ENCODE results near the gene PDYN.
A peak's percentile ranks its signal among the peaks of the same experiment; 100 is the strongest.

PDYN gene

GRCh38 chr20:1951436-1952115 lies 42.3 kb downstream of the PDYN start:
- Histone ChIP-seq H3K79me2 (ENCODE audit: control insufficient read depth, insufficient read depth, low read length, unreplicated experiment) (no peaks in the 10 kb centered on the region), H3K4me3 (ENCODE audit: low read depth, low read length) (no peak overlapping the region), H2AFZ (ENCODE audit: low read length, unreplicated experiment) (no peak overlapping the region), H3K36me3 (ENCODE audit: insufficient read depth, low read length) (no peaks in the 10 kb centered on the region), H3K27ac (ENCODE audit: low read depth, low read length) (no peak overlapping the region), H3K4me1 (ENCODE audit: control insufficient read depth, insufficient read depth, low read length, unreplicated experiment) (no peaks in the 10 kb centered on the region), H3K27me3 (ENCODE audit: insufficient read depth, low read length) (no peaks in the 10 kb centered on the region; the same call in 1 of the 2 replicates)

- H3K4me3 ChIP-seq (ENCODE audit: low read depth, low read length): no peak overlapping the region
- no peaks in the 10 kb centered on the region for H3K79me2 ChIP-seq (ENCODE audit: control insufficient read depth, insufficient read depth, low read length, unreplicated experiment)
- no peaks in the 10 kb centered on the region for H3K27me3 ChIP-seq (ENCODE audit: insufficient read depth, low read length)
Observed at GRCh38 chr20:1950836-1951235, 43.0 kb downstream of the PDYN start.

GRCh38 chr20:1949347-1950100 lies 44.3 kb downstream of the PDYN start:
- H3K27me3 ChIP-seq (ENCODE audit: insufficient read depth, low read length): no peaks in the 10 kb centered on the region
- no peaks in the 10 kb centered on the region for H3K79me2 ChIP-seq (ENCODE audit: control insufficient read depth, insufficient read depth, low read length, unreplicated experiment)
- no peaks in the 10 kb centered on the region for H3K36me3 ChIP-seq (ENCODE audit: insufficient read depth, low read length)
- H3K4me3 ChIP-seq (ENCODE audit: low read depth, low read length): no peak overlapping the region
- H3K27ac ChIP-seq (ENCODE audit: low read depth, low read length): no peak overlapping the region
- H2AFZ ChIP-seq (ENCODE audit: low read length, unreplicated experiment): no peak overlapping the region
- H3K4me1 ChIP-seq (ENCODE audit: control insufficient read depth, insufficient read depth, low read length, unreplicated experiment): peaks cover 10% of the 10 kb centered on the region

More at GRCh38 chr20:1950836-1951235, 43.0 kb downstream of the PDYN start:
- H3K27ac ChIP-seq (ENCODE audit: low read depth, low read length): no peak overlapping the region
- H2AFZ ChIP-seq (ENCODE audit: low read length, unreplicated experiment): no peak overlapping the region
- no peaks in the 10 kb centered on the region for H3K4me1 ChIP-seq (ENCODE audit: control insufficient read depth, insufficient read depth, low read length, unreplicated experiment)
- no peaks in the 10 kb centered on the region for H3K36me3 ChIP-seq (ENCODE audit: insufficient read depth, low read length)

- peaks cover 18% of the 10 kb centered on the region for H3K4me1 ChIP-seq (ENCODE audit: control insufficient read depth, insufficient read depth, low read length, unreplicated experiment)
- H3K36me3 ChIP-seq (ENCODE audit: insufficient read depth, low read length): no peaks in the 10 kb centered on the region
- no peaks in the 10 kb centered on the region; the same call in 1 of the 2 replicates for H3K27me3 ChIP-seq (ENCODE audit: insufficient read depth, low read length)
- H3K79me2 ChIP-seq (ENCODE audit: control insufficient read depth, insufficient read depth, low read length, unreplicated experiment): no peaks in the 10 kb centered on the region
- no peak overlapping the region for H3K27ac ChIP-seq (ENCODE audit: low read depth, low read length)
- H2AFZ ChIP-seq (ENCODE audit: low read length, unreplicated experiment): no peak overlapping the region
- no peak overlapping the region for H3K4me3 ChIP-seq (ENCODE audit: low read depth, low read length)
Observed at GRCh38 chr20:1947535-1947846, 46.4 kb downstream of the PDYN start.

GRCh38 chr20:1946762-1947534 lies 46.9 kb downstream of the PDYN start:
- H3K27me3 ChIP-seq (ENCODE audit: insufficient read depth, low read length): no peaks in the 10 kb centered on the region; the same call in 1 of the 2 replicates
- no peaks in the 10 kb centered on the region for H3K79me2 ChIP-seq (ENCODE audit: control insufficient read depth, insufficient read depth, low read length, unreplicated experiment)
- no peak overlapping the region for H2AFZ ChIP-seq (ENCODE audit: low read length, unreplicated experiment)
- H3K27ac ChIP-seq (ENCODE audit: low read depth, low read length): no peak overlapping the region
- no peaks in the 10 kb centered on the region for H3K36me3 ChIP-seq (ENCODE audit: insufficient read depth, low read length)
- H3K4me1 ChIP-seq (ENCODE audit: control insufficient read depth, insufficient read depth, low read length, unreplicated experiment): peaks cover 18% of the 10 kb centered on the region
- H3K4me3 ChIP-seq (ENCODE audit: low read depth, low read length): no peak overlapping the region

GRCh38 chr20:1946442-1946761 lies 47.5 kb downstream of the PDYN start:
- Histone ChIP-seq H2AFZ (ENCODE audit: low read length, unreplicated experiment) (no peak overlapping the region), H3K4me3 (ENCODE audit: low read depth, low read length) (no peak overlapping the region)

GRCh38 chr20:1945660-1946059 lies 48.2 kb downstream of the PDYN start:
- no peaks in the 10 kb centered on the region for H3K36me3 ChIP-seq (ENCODE audit: insufficient read depth, low read length)
- H3K4me1 ChIP-seq (ENCODE audit: control insufficient read depth, insufficient read depth, low read length, unreplicated experiment): peaks cover 26% of the 10 kb centered on the region
- peak overlapping the region; percentile 21; the same call in 1 of the 2 replicates for H3K27ac ChIP-seq (ENCODE audit: low read depth, low read length)
- no peaks in the 10 kb centered on the region; the same call in 1 of the 2 replicates for H3K27me3 ChIP-seq (ENCODE audit: insufficient read depth, low read length)
- H2AFZ ChIP-seq (ENCODE audit: low read length, unreplicated experiment): no peak overlapping the region
- H3K4me3 ChIP-seq (ENCODE audit: low read depth, low read length): no peak overlapping the region
- no peaks in the 10 kb centered on the region for H3K79me2 ChIP-seq (ENCODE audit: control insufficient read depth, insufficient read depth, low read length, unreplicated experiment)

More at GRCh38 chr20:1946442-1946761, 47.5 kb downstream of the PDYN start:
- no peaks in the 10 kb centered on the region for H3K79me2 ChIP-seq (ENCODE audit: control insufficient read depth, insufficient read depth, low read length, unreplicated experiment)
- H3K27ac ChIP-seq (ENCODE audit: low read depth, low read length): no peak overlapping the region
- H3K27me3 ChIP-seq (ENCODE audit: insufficient read depth, low read length): no peaks in the 10 kb centered on the region; the same call in 1 of the 2 replicates
- peaks cover 21% of the 10 kb centered on the region for H3K4me1 ChIP-seq (ENCODE audit: control insufficient read depth, insufficient read depth, low read length, unreplicated experiment)
- H3K36me3 ChIP-seq (ENCODE audit: insufficient read depth, low read length): no peaks in the 10 kb centered on the region

GRCh38 chr20:1945134-1945618 lies 48.7 kb downstream of the PDYN start:
- no peaks in the 10 kb centered on the region for H3K79me2 ChIP-seq (ENCODE audit: control insufficient read depth, insufficient read depth, low read length, unreplicated experiment)
- H3K36me3 ChIP-seq (ENCODE audit: insufficient read depth, low read length): no peaks in the 10 kb centered on the region
- H3K4me3 ChIP-seq (ENCODE audit: low read depth, low read length): no peak overlapping the region
- peaks cover 26% of the 10 kb centered on the region for H3K4me1 ChIP-seq (ENCODE audit: control insufficient read depth, insufficient read depth, low read length, unreplicated experiment)
- H3K27ac ChIP-seq (ENCODE audit: low read depth, low read length): peak overlapping the region; percentile 21; the same call in 1 of the 2 replicates
- H3K27me3 ChIP-seq (ENCODE audit: insufficient read depth, low read length): no peaks in the 10 kb centered on the region; the same call in 1 of the 2 replicates
- no peak overlapping the region for H2AFZ ChIP-seq (ENCODE audit: low read length, unreplicated experiment)

- Histone ChIP-seq H3K27me3 (ENCODE audit: insufficient read depth, low read length) (no peaks in the 10 kb centered on the region; the same call in 1 of the 2 replicates), H3K27ac (ENCODE audit: low read depth, low read length) (peak overlapping the region; percentile 9; the same call in 1 of the 2 replicates), H3K79me2 (ENCODE audit: control insufficient read depth, insufficient read depth, low read length, unreplicated experiment) (no peaks in the 10 kb centered on the region), H3K4me3 (ENCODE audit: low read depth, low read length) (no peak overlapping the region), H3K36me3 (ENCODE audit: insufficient read depth, low read length) (no peaks in the 10 kb centered on the region), H2AFZ (ENCODE audit: low read length, unreplicated experiment) (no peak overlapping the region), H3K4me1 (ENCODE audit: control insufficient read depth, insufficient read depth, low read length, unreplicated experiment) (peaks cover 26% of the 10 kb centered on the region)
Observed at GRCh38 chr20:1944345-1945091, 49.3 kb downstream of the PDYN start.
